HepG2 (cell line): ENCODE data around the gene MMUT.

Experiments used
- BRCA1 ChIP-seq: sonication (generic); formaldehyde crosslinking; IDR thresholded peaks from 2 replicates; pipeline ENCODE4 v1.4.0; 2020; ENCODE audit warnings: missing genetic modification reagents
- ELF3 ChIP-seq: IDR thresholded peaks from 2 replicates; pipeline ENCODE4 v1.6.1; 2016; ENCODE audit warnings: missing genetic modification reagents, missing compliant biosample characterization
- HES4 ChIP-seq: sonication (generic); formaldehyde crosslinking; IDR thresholded peaks from 2 replicates; pipeline ENCODE4 v1.9.0; 2021; ENCODE audit warnings: mild to moderate bottlenecking, missing genetic modification reagents, borderline replicate concordance
- MAZ ChIP-seq, 2 experiments: sonication (generic) in 1 of 2; formaldehyde crosslinking in 1 of 2; IDR thresholded peaks; 2 replicates each; pipeline versions ENCODE4 v1.5.0 to v1.6.1; 2012 to 2020; ENCODE audit warnings: low read depth in 2 of 2, mild to moderate bottlenecking in 2 of 2, borderline replicate concordance in 1 of 2, improper control_type of control experiment in 1 of 2, low read length in 1 of 2, missing genetic modification reagents in 1 of 2, moderate library complexity in 1 of 2
- NFYB ChIP-seq: sonication (generic); formaldehyde crosslinking; IDR thresholded peaks from 2 replicates; pipeline ENCODE4 v1.4.0; 2020; ENCODE audit warnings: missing genetic modification reagents
- NR2F2 ChIP-seq: IDR thresholded peaks from 2 replicates; pipeline ENCODE4 v1.6.1; 2012; ENCODE audit warnings: low read depth, inconsistent platforms, borderline replicate concordance
- POLR2A ChIP-seq, 2 experiments: IDR thresholded peaks; 2 replicates each; pipeline ENCODE4 v1.6.1; 2011; ENCODE audit warnings: low read depth in 2 of 2, low read length in 2 of 2, mild to moderate bottlenecking in 1 of 2, moderate library complexity in 1 of 2; ENCODE audit not compliant: insufficient read depth in 1 of 2
- RFX5 ChIP-seq: IDR thresholded peaks from 2 replicates; pipeline ENCODE4 v1.6.1; 2011; ENCODE audit warnings: low read depth, low read length, improper control_type of control experiment
- ZFP37 ChIP-seq: sonication (generic); formaldehyde crosslinking; IDR thresholded peaks from 2 replicates; pipeline ENCODE4 v1.4.0; 2020; ENCODE audit warnings: missing genetic modification reagents, borderline replicate concordance
- ZFX ChIP-seq: sonication (generic); formaldehyde crosslinking; IDR thresholded peaks from 2 replicates; pipeline ENCODE4 v1.4.0; 2020; ENCODE audit warnings: mild to moderate bottlenecking, low read depth, missing genetic modification reagents, moderate library complexity
- ZNF768 ChIP-seq: sonication (generic); formaldehyde crosslinking; IDR thresholded peaks from 2 replicates; pipeline ENCODE4 v1.4.0; 2020; ENCODE audit warnings: missing genetic modification reagents
- TF ChIP-seq, protein P1 (sequence below): sonication (generic); formaldehyde crosslinking; IDR thresholded peaks from 2 replicates; pipeline ENCODE4 v1.4.0; 2020; ENCODE audit warnings: mild to moderate bottlenecking, missing genetic modification reagents
- TF ChIP-seq, protein P2 (sequence below): sonication (generic); formaldehyde crosslinking; IDR thresholded peaks from 2 replicates; pipeline ENCODE4 v1.5.0; 2020; ENCODE audit warnings: mild to moderate bottlenecking, missing genetic modification reagents, moderate library complexity
- TF ChIP-seq, protein P3 (sequence below): sonication (generic); formaldehyde crosslinking; IDR thresholded peaks from 2 replicates; pipeline ENCODE4 v1.4.0; 2020; ENCODE audit warnings: missing genetic modification reagents

DNA sequence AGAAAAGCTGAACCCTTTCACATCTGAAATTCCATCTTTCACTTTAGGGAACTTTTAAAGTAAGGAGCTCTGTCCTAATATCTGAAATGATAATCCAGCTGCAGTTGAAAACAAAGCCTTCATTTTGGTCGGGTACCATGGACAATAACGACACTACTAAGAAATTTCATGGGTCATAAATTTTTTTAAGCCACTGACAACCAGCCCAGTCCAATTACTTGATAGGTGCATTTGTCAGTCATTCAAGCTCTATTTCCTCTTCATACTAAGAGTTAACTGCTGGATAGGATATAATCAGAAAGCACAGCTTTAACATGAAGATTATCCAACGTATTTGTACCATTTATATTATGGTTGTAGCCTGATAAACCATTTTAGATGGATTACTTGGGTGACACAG, 52.5 kb downstream of the MMUT start:
- no peak for TF ChIP-seq ELF3 (CRISPR knock-in tag)
- TF ChIP-seq NR2F2, result no peak
- TF ChIP-seq BRCA1 (CRISPR knock-in tag), result no peak
- TF ChIP-seq HES4 (CRISPR knock-in tag), result no peak
- no peak for TF ChIP-seq NFYB (CRISPR knock-in tag)
- TF ChIP-seq POLR2A (IDR thresholded peaks at IDR 0.05; ENCODE audit: insufficient read depth in 1 of 2, low read depth in 2 of 2, low read length in 2 of 2), result no peak
- TF ChIP-seq ZNF768 (CRISPR knock-in tag), result no peak
- TF ChIP-seq RFX5, result no peak
- TF ChIP-seq ZFX, result no peak
- TF ChIP-seq, protein P1, sequence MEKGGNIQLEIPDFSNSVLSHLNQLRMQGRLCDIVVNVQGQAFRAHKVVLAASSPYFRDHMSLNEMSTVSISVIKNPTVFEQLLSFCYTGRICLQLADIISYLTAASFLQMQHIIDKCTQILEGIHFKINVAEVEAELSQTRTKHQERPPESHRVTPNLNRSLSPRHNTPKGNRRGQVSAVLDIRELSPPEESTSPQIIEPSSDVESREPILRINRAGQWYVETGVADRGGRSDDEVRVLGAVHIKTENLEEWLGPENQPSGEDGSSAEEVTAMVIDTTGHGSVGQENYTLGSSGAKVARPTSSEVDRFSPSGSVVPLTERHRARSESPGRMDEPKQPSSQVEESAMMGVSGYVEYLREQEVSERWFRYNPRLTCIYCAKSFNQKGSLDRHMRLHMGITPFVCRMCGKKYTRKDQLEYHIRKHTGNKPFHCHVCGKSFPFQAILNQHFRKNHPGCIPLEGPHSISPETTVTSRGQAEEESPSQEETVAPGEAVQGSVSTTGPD (CRISPR knock-in tag), result no peak
- TF ChIP-seq, protein P2, sequence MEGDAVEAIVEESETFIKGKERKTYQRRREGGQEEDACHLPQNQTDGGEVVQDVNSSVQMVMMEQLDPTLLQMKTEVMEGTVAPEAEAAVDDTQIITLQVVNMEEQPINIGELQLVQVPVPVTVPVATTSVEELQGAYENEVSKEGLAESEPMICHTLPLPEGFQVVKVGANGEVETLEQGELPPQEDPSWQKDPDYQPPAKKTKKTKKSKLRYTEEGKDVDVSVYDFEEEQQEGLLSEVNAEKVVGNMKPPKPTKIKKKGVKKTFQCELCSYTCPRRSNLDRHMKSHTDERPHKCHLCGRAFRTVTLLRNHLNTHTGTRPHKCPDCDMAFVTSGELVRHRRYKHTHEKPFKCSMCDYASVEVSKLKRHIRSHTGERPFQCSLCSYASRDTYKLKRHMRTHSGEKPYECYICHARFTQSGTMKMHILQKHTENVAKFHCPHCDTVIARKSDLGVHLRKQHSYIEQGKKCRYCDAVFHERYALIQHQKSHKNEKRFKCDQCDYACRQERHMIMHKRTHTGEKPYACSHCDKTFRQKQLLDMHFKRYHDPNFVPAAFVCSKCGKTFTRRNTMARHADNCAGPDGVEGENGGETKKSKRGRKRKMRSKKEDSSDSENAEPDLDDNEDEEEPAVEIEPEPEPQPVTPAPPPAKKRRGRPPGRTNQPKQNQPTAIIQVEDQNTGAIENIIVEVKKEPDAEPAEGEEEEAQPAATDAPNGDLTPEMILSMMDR (CRISPR knock-in tag), result no peak
- TF ChIP-seq MAZ (IDR thresholded peaks at IDR 0.05; ENCODE audit: borderline replicate concordance, low read depth, low read length), result no peak
- no peak for TF ChIP-seq MAZ (CRISPR knock-in tag; IDR thresholded peaks at IDR 0.05; ENCODE audit: low read depth)
- TF ChIP-seq, protein P3, sequence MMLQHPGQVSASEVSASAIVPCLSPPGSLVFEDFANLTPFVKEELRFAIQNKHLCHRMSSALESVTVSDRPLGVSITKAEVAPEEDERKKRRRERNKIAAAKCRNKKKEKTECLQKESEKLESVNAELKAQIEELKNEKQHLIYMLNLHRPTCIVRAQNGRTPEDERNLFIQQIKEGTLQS (CRISPR knock-in tag), result no peak
- no peak for TF ChIP-seq ZFP37
